ENCODE data around the gene SEM1.

The SEM1 gene

GRCh38 chr7:96665689-96666088, 44.0 kb downstream of the SEM1 start:
- H3K18ac ChIP-seq (ENCODE audit: low read length): no peak overlapping the region

GRCh38 chr7:96664793-96665192, 44.9 kb downstream of the SEM1 start:
- no peak overlapping the region for H4K91ac ChIP-seq (ENCODE audit: low read depth, low read length)
- no peak overlapping the region for H2BK12ac ChIP-seq (ENCODE audit: low read length)
- H3K14ac ChIP-seq (ENCODE audit: low read length): no peak overlapping the region
- H3K79me1 ChIP-seq (ENCODE audit: low read length): no peaks in the 10 kb centered on the region
- H3K23ac ChIP-seq (ENCODE audit: low read length): no peak overlapping the region
- H3K4me1 ChIP-seq (ENCODE audit: control insufficient read depth in 1 of 2, insufficient read depth in 2 of 2, low read length in 2 of 2): peaks cover 0 to 2% of the 10 kb centered on the region in 2 experiments
- no peaks in the 10 kb centered on the region for H3K9me3 ChIP-seq (ENCODE audit: insufficient read depth, low read depth, low read length)
- H3K9ac ChIP-seq (ENCODE audit: low read length): no peak overlapping the region
- H2AK5ac ChIP-seq (ENCODE audit: low read length): no peak overlapping the region
- H2BK5ac ChIP-seq (ENCODE audit: low read depth, low read length, poor library complexity): no peak overlapping the region
- H3K27me3 ChIP-seq (ENCODE audit: insufficient read depth, low read length): no peaks in the 10 kb centered on the region
- no peak overlapping the region for H4K8ac ChIP-seq (ENCODE audit: low read depth, low read length)
- no peak overlapping the region for H4K12ac ChIP-seq (ENCODE audit: low read depth, low read length)
- H3K4me2 ChIP-seq (ENCODE audit: low read length): no peak overlapping the region
- H3K27ac ChIP-seq (ENCODE audit: low read depth, low read length): no peak overlapping the region
- no peak overlapping the region for H3K4ac ChIP-seq (ENCODE audit: low read depth, low read length)
- no peak overlapping the region for H3K4me3 ChIP-seq (ENCODE audit: low read depth, low read length)
- H3K36me3 ChIP-seq (ENCODE audit: control insufficient read depth in 1 of 2, insufficient read depth in 2 of 2, low read length in 2 of 2): no peaks in the 10 kb centered on the region
- no peak overlapping the region for H3K18ac ChIP-seq (ENCODE audit: low read length)
- WGBS (ENCODE audit: extremely low coverage, insufficient coverage, insufficient read length): no CpG with 5 or more reads among the region's 2 CpGs
- H2BK120ac ChIP-seq (ENCODE audit: insufficient read depth, low read length, poor library complexity): no peak overlapping the region
- no peaks in the 10 kb centered on the region for H3K79me2 ChIP-seq (ENCODE audit: control insufficient read depth, insufficient read depth, low read length, poor library complexity)
- DNase-seq: no peak
- H2AFZ ChIP-seq (ENCODE audit: insufficient read depth, low read length, poor library complexity): no peak overlapping the region

More at GRCh38 chr7:96665689-96666088, 44.0 kb downstream of the SEM1 start:
- Histone ChIP-seq H2BK120ac (ENCODE audit: insufficient read depth, low read length, poor library complexity) (no peak overlapping the region), H3K79me2 (ENCODE audit: control insufficient read depth, insufficient read depth, low read length, poor library complexity) (no peaks in the 10 kb centered on the region), H3K9me3 (ENCODE audit: insufficient read depth, low read depth, low read length) (no peaks in the 10 kb centered on the region), H3K27ac (ENCODE audit: low read depth, low read length) (no peak overlapping the region), H3K79me1 (ENCODE audit: low read length) (no peaks in the 10 kb centered on the region), H3K4me3 (ENCODE audit: low read depth, low read length) (no peak overlapping the region), H3K9ac (ENCODE audit: low read length) (no peak overlapping the region), H3K23ac (ENCODE audit: low read length) (no peak overlapping the region), H2BK12ac (ENCODE audit: low read length) (no peak overlapping the region), H3K27me3 (ENCODE audit: insufficient read depth, low read length) (no peaks in the 10 kb centered on the region), H2AK5ac (ENCODE audit: low read length) (no peak overlapping the region), H3K14ac (ENCODE audit: low read length) (no peak overlapping the region), H3K36me3 (ENCODE audit: control insufficient read depth in 1 of 2, insufficient read depth in 2 of 2, low read length in 2 of 2) (no peaks in the 10 kb centered on the region), H4K91ac (ENCODE audit: low read depth, low read length) (no peak overlapping the region), H2AFZ (ENCODE audit: insufficient read depth, low read length, poor library complexity) (no peak overlapping the region), H4K12ac (ENCODE audit: low read depth, low read length) (no peak overlapping the region), H3K4me1 (ENCODE audit: control insufficient read depth in 1 of 2, insufficient read depth in 2 of 2, low read length in 2 of 2) (peaks cover 0 to 2% of the 10 kb centered on the region in 2 experiments), H3K4ac (ENCODE audit: low read depth, low read length) (no peak overlapping the region), H4K8ac (ENCODE audit: low read depth, low read length) (no peak overlapping the region), H3K4me2 (ENCODE audit: low read length) (no peak overlapping the region), H2BK5ac (ENCODE audit: low read depth, low read length, poor library complexity) (no peak overlapping the region)
- DNase-seq: peak in 1 of 2 donors; percentile 14
- no CpG with 5 or more reads among the region's 1 CpG for WGBS (ENCODE audit: extremely low coverage, insufficient coverage, insufficient read length)

GRCh38 chr7:96663871-96664445, 45.7 kb downstream of the SEM1 start:
- H2AK5ac ChIP-seq (ENCODE audit: low read length): no peak overlapping the region
- H3K9me3 ChIP-seq (ENCODE audit: insufficient read depth, low read depth, low read length): no peaks in the 10 kb centered on the region
- H3K79me1 ChIP-seq (ENCODE audit: low read length): no peaks in the 10 kb centered on the region
- no CpG with 5 or more reads among the region's 3 CpGs for WGBS (ENCODE audit: extremely low coverage, insufficient coverage, insufficient read length)
- H4K12ac ChIP-seq (ENCODE audit: low read depth, low read length): no peak overlapping the region
- no peak overlapping the region for H2BK5ac ChIP-seq (ENCODE audit: low read depth, low read length, poor library complexity)
- no peaks in the 10 kb centered on the region for H3K4me1 ChIP-seq (ENCODE audit: control insufficient read depth in 1 of 2, insufficient read depth in 2 of 2, low read length in 2 of 2)
- no peaks in the 10 kb centered on the region for H3K27me3 ChIP-seq (ENCODE audit: insufficient read depth, low read length)
- H2AFZ ChIP-seq (ENCODE audit: insufficient read depth, low read length, poor library complexity): no peak overlapping the region
- no peak overlapping the region for H4K91ac ChIP-seq (ENCODE audit: low read depth, low read length)
- H3K27ac ChIP-seq (ENCODE audit: low read depth, low read length): no peak overlapping the region
- no peaks in the 10 kb centered on the region for H3K79me2 ChIP-seq (ENCODE audit: control insufficient read depth, insufficient read depth, low read length, poor library complexity)
- peak; percentile 80 to 88 for DNase-seq
- H2BK120ac ChIP-seq (ENCODE audit: insufficient read depth, low read length, poor library complexity): no peak overlapping the region
- H3K4ac ChIP-seq (ENCODE audit: low read depth, low read length): no peak overlapping the region
- H3K9ac ChIP-seq (ENCODE audit: low read length): no peak overlapping the region
- no peak overlapping the region for H2BK12ac ChIP-seq (ENCODE audit: low read length)
- H3K18ac ChIP-seq (ENCODE audit: low read length): no peak overlapping the region
- no peak overlapping the region for H4K8ac ChIP-seq (ENCODE audit: low read depth, low read length)
- H3K23ac ChIP-seq (ENCODE audit: low read length): no peak overlapping the region
- H3K4me2 ChIP-seq (ENCODE audit: low read length): no peak overlapping the region
- H3K36me3 ChIP-seq (ENCODE audit: control insufficient read depth in 1 of 2, insufficient read depth in 2 of 2, low read length in 2 of 2): no peaks in the 10 kb centered on the region
- H3K14ac ChIP-seq (ENCODE audit: low read length): no peak overlapping the region
- H3K4me3 ChIP-seq (ENCODE audit: low read depth, low read length): no peak overlapping the region

GRCh38 chr7:96663457-96663856, 46.2 kb downstream of the SEM1 start:
- H3K36me3 ChIP-seq (ENCODE audit: control insufficient read depth in 1 of 2, insufficient read depth in 2 of 2, low read length in 2 of 2): no peaks in the 10 kb centered on the region
- no peak overlapping the region for H3K4me3 ChIP-seq (ENCODE audit: low read depth, low read length)
- no CpG with 5 or more reads among the region's 2 CpGs for WGBS (ENCODE audit: extremely low coverage, insufficient coverage, insufficient read length)
- no peak overlapping the region for H2BK120ac ChIP-seq (ENCODE audit: insufficient read depth, low read length, poor library complexity)
- no peak overlapping the region for H3K27ac ChIP-seq (ENCODE audit: low read depth, low read length)
- no peaks in the 10 kb centered on the region for H3K27me3 ChIP-seq (ENCODE audit: insufficient read depth, low read length)
- no peak overlapping the region for H2BK5ac ChIP-seq (ENCODE audit: low read depth, low read length, poor library complexity)
- no peak overlapping the region for H2AK5ac ChIP-seq (ENCODE audit: low read length)
- no peaks in the 10 kb centered on the region for H3K79me1 ChIP-seq (ENCODE audit: low read length)
- H3K14ac ChIP-seq (ENCODE audit: low read length): no peak overlapping the region
- no peak overlapping the region for H4K8ac ChIP-seq (ENCODE audit: low read depth, low read length)
- H4K91ac ChIP-seq (ENCODE audit: low read depth, low read length): no peak overlapping the region
- no peak overlapping the region for H2BK12ac ChIP-seq (ENCODE audit: low read length)
- no peak overlapping the region for H3K23ac ChIP-seq (ENCODE audit: low read length)
- H3K4me1 ChIP-seq (ENCODE audit: control insufficient read depth in 1 of 2, insufficient read depth in 2 of 2, low read length in 2 of 2): no peaks in the 10 kb centered on the region
- H3K18ac ChIP-seq (ENCODE audit: low read length): no peak overlapping the region
- H3K4ac ChIP-seq (ENCODE audit: low read depth, low read length): no peak overlapping the region
- no peak overlapping the region for H3K4me2 ChIP-seq (ENCODE audit: low read length)
- DNase-seq: peak in 1 of 2 donors; percentile 18
- no peak overlapping the region for H4K12ac ChIP-seq (ENCODE audit: low read depth, low read length)
- H2AFZ ChIP-seq (ENCODE audit: insufficient read depth, low read length, poor library complexity): no peak overlapping the region
- no peaks in the 10 kb centered on the region for H3K9me3 ChIP-seq (ENCODE audit: insufficient read depth, low read depth, low read length)
- H3K79me2 ChIP-seq (ENCODE audit: control insufficient read depth, insufficient read depth, low read length, poor library complexity): no peaks in the 10 kb centered on the region
- peak overlapping the region; percentile 66 for H3K9ac ChIP-seq (ENCODE audit: low read length)
